GM18873 (cell line): ENCODE data around the gene EAPP.
"Not testable (repeated sequence)": the region's sequence is repeated elsewhere in the genome, so short reads cannot be mapped to it uniquely, and the experiment has no call there.

Experiments
- ATAC-seq: cut with Tn5 transposase; IDR thresholded peaks from one replicate; pipeline ENCODE4 v1.9.1; 2021; ENCODE audit warnings: mild to moderate bottlenecking, moderate library complexity, moderate number of reproducible peaks; ENCODE audit not compliant: unreplicated experiment, low FRiP score

The EAPP gene

DNA sequence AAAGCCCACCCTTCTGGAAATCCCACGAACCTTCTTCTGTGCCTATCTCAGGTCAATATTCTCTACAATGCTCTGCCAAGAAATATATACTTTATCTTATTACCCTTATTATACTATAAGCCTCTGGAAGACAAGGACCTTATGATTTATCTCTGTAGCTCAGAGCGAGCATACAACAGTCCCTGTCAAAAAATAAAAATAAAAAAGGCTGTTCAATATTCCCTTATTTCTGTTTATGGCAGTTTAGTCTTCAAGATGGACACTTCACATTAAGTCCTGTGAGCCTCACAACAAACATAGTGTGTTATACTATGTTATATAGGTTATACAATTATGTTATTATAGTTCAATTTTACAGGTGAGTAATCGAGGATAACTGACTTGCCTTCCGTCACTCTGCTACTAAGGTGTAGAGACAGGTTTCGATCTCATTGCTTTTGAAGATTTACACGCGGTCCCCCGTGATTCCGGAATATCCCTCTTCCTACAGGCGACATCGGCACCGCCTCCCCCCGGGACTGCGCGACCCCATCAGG, 562 bp downstream of the EAPP start:
- ATAC-seq: peak; percentile 15

DNA sequence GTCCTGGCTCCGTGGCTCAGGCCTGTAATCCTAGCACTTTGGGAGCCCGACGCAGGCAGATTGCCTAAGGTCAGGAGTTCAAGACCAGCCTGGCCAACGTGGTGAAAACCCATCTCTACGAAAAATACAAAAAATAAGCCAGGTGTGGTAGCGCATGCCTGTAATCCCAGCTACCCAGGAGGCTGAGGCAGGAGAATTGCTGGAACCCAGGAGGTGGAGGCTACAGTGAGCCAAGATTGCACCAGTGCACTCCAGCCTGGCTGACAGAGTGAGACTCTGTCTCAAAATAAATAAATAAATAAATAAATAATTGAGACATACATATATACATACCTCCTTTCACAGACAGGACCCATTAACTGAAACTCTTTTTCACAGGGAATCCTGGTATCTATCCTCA, 1.4 kb downstream of the EAPP start:
- ATAC-seq: not testable (repeated sequence)

DNA sequence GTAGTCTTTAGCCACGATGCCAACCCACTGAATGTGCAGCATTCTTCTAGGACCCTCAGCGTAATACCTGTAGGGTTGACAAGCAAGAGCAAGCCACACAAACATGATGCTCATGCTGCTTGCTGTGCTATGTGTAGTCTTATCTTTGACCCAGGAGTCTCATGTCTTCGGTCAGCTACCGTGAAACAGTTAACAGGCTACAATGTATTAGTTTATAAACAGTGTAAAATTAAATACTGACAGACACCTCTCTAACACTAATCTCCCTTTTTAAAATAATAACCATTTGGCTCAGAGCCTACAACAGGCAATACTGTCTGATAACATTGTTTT, 1.9 kb downstream of the EAPP start:
- ATAC-seq: no peak

DNA sequence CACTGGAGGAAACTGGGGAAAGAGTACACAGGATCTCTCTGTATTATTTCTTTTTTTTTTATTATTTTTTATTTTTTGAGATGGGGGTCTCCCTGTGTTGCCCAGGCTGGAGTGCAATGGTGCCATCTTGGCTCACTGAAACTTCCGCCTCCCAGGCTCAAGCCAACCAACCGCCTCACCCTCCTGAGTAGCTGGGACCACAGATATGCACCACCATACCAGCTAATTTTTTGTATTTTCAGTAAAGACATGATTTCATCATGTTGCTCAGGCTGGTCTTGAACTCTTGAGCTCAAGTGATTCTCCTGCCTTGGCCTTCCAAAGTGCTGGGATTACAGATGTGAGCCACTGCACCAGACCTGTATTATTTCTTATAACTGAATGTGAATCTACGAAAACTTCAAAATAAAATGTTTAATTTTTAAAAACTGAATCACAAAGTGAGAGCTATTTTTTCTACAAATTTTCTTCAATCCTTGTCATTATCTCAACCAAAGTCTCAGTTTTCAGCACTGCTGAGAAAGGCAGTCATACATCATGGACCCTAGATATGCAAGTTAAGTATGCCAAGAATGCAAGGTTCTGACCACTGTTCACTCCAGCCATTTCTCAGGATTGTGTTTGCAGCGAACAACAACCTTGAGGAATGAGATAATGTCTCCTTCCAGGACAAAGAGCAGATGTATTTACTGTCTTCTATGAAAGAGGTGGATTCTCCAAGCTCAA, 2.4 kb downstream of the EAPP start:
- no peak for ATAC-seq

DNA sequence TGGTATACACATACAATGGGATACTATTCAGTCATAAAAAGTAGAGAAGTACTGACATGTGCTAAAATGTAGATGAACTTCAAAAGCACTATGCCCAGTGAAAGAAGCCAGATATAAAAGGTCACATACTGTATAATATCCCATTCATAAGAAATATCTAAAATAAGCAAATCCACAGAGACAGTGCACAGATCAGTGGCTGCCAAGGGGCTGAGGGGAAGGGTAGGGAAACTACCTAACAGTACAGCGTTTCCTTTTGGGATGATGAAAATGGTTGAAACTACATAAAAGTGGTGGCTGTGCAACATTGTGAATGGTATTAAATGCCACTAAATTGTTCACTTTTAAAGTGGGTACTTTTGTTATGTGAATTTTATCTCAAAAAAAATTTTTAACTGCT, 11.9 kb downstream of the EAPP start:
- ATAC-seq: no peak

DNA sequence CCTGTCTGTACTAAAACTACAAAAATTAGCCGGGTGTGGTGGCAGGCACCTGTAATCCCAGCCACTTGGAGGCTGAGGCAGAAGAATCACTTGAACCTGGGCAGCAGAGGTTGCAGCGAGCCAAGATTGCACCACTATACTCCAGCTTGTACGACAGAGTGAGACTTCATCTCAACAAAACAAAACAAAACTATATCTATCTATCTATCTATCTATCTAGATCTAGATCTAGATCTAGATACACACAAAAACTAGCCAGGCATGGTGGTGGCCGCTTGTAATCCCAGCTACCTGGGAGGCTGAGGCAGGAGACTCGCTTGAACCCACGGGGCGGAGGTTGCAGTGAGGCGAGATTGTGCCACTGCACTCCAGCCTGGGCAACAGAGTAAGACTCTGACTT, 15.3 kb downstream of the EAPP start:
- ATAC-seq: not testable (repeated sequence)

DNA sequence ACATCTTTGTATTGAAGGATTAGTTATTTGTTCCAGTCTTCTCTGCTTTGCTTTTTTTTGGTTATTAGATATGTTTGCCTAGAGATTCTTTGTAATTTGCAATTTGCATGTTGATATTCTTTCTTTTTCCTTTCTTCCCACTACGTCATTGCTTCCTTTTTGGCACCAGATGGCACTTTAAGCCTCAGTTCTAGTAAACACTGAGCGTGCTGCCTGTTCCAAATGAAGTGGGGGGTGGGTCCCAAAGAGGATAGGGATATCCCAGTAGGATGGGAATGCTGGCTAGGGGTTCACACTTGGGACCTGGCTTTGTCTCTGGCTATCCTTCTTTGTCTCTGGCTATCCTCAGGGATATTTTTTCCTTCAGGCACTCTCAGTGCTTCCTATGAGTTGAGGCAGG, 17.0 kb downstream of the EAPP start:
- ATAC-seq: no peak

DNA sequence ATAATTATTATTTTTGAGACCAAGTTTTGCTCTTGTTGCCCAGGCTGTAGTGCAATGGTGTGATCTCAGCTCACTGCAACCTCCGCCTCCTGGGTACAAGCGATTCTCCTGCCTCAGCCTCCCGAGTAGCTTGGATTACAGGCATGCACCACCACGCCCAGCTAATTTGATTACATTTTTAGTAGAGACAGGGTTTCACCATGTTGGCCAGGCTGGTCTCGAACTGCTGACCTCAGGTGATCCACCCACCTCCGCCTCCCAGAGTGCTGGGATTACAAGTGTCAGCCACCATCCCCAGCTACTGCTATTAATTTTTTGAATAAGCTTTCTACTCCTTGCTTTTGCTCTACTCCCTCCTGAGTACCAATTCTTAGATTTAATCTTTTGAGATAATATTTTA, 18.4 kb downstream of the EAPP start:
- ATAC-seq: not testable (repeated sequence)

DNA sequence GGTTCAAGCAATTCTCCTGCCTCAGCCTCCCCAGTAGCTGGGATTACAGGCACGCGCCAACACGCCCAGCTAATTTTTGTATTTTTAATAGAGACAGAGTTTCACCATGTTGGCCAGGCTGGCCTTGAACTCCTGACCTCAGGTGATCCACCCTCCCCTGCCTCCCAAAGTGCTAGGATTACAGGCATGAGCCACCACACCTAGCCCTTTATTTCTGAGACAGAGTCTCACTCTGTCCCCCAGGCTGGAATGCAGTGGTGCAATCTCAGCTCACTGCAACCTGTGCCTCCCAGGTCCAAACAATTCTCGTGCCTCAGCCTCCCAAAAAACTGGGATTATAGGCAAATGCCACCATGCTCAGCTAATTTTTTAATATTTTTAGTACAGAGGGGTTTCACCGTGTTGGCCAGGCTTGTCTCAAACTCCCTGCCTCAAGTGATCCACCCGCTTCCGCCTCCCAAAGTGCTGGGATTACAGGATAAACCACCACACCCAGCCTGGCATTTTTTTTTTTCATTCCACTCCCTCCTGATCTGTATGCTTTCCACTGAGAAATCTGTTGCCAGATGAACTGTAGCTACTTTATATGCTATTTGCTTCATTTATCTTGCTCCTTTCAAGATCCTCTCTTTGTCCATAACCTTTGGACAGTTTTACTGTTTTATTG, 19.1 kb downstream of the EAPP start:
- not testable (repeated sequence) for ATAC-seq

DNA sequence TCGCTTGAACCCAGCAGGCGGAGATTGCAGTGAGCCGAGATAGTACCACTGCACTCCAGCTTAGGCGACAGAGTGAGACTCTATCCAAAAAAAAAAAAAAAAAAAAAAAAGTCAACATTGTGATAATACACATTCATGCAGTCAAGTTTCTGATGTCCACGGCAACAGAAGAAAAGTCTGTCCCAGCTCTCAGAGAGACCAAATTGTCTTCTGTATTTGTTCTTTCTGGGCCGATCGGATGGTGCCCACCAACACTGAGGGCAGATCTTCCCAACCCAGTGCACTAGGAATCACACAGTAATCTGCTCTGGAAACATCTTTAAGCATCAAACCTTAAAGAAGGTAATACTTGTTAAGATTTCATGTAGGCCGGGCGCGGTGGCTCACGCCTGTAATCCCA, 31.6 kb downstream of the EAPP start:
- ATAC-seq: no peak

DNA sequence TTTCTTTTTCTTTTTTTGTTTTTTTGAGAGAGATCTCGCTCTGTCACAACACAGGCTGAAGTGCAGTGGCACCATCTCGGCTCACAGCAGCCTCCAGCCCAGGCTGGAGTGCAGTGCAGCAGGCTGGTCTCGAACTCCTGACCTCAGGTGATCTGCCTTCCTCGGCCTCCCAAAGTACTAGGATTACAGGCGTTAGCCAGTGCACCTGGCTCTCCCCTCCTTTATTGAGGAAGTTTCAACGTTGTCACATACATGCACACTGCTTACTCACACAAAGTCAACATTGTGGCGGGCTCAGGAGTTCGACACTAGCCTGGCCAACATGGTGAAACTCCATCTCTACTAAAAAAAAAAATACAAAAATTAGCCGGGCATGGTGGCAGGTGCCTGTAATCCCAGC, 32.0 kb downstream of the EAPP start:
- no peak for ATAC-seq

DNA sequence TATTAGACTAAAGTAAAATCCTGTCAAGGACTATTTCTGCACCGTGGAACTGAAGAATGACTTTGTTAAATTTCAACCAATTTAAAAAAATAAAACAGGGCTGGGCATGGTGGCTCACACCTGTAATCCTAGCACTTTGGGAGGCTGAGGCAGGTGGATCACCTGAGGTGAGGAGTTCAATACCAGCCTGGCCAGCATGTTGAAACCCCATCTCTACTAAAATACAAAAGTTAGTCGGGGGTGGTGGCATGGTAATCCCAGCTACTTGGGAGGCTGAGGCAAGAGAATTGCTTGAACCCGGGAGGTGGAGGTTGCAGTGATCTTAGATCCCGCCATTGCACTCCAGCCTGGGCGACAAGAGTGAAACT, 34.4 kb downstream of the EAPP start:
- ATAC-seq: not testable (repeated sequence)

DNA sequence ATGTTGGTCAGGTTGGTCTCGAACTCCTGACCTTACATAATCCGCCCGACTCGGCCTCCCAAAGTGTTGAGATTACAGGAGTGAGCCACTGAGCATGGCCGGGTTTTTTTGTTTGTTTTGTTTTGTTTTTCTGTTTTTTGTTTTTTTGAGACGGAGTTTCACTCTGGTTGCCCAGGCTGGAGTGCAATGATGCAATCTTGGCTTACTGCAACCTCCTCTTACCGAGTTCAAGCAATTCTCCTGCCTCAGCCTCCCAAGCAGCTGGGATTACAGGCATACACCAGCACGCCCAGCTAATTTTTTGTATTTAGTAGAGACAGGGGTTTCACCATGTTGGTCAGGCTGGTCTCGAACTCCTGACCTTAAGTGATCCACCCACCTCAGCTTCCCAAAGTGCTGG, 35.5 kb downstream of the EAPP start:
- ATAC-seq: not testable (repeated sequence)

DNA sequence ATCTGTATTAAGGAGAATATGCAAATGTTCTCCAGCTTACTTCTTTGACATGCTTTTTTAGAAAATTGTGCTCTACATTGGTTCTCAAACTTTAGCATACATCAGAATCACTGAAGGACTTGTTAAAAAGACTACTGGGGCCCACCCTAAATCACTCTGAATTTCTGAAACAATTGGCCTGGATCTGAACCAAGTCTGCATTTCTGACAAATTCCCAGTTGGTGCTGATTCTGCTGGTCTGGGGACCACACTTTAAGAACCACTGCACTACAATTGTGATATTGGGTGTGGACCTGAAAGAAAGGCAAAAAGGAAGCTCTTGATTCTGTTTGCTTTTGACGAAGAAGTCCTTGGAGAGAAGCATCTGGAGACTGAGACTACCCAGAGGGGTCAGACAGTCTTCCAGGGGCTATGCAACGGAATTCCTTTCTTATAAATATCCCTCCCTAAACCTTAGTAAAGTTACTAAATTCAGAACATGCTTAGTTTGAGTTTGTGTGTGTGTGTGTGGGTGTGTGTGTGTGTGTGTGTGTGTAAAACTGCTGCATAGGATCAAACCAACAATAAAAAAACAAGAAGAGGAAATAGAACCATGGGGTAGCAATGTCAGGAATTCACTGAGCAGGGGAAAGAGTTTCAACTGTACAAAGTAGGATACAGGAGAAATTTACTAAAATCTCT, 36.8 kb downstream of the EAPP start:
- no peak for ATAC-seq

DNA sequence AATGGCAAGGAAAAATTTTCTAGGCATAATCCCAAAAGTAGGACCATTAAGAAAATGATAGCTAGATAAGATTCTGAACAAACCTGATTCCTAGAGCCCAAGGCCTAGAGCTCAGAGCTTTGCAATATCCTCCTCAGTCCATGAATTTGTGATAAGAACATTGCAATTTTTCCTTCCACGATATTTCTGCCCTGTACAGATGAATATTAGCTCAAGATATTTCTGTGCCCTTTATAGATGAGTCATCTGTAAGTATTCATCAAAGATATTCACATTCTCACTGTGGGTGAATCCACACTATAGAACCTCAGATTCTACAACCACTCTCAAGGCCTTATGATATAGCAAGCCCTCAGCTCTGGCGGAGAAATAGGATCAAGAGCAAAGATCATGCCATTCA, 37.5 kb downstream of the EAPP start:
- ATAC-seq: no peak

DNA sequence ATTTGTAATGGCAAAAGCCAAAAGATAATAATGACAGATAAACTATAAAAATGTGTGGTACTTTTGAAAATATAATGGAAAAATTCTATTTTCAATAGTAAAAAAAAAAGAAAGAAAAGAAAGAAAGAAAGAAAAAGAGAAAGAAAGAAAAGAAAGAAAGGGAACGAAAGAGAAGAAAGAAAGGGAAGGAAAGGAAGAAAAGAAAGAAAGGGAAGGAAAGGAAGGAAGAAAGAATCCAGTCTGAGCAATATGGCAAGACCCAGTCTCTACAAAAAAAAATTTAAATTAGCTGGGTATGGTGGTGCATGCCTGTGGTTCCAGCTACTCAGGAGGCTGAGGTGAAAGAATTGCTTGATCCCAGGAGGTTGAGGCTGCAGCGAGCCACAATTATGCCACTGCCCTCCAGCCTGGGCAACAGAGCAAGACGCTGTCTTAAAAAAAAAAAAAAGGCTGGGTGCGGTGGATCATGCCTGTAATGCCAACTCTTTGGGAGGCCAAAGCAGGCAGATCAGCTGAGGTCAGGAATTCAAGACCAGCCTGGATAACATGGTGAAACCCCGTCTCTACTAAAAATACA, 38.4 kb downstream of the EAPP start:
- ATAC-seq: no peak

DNA sequence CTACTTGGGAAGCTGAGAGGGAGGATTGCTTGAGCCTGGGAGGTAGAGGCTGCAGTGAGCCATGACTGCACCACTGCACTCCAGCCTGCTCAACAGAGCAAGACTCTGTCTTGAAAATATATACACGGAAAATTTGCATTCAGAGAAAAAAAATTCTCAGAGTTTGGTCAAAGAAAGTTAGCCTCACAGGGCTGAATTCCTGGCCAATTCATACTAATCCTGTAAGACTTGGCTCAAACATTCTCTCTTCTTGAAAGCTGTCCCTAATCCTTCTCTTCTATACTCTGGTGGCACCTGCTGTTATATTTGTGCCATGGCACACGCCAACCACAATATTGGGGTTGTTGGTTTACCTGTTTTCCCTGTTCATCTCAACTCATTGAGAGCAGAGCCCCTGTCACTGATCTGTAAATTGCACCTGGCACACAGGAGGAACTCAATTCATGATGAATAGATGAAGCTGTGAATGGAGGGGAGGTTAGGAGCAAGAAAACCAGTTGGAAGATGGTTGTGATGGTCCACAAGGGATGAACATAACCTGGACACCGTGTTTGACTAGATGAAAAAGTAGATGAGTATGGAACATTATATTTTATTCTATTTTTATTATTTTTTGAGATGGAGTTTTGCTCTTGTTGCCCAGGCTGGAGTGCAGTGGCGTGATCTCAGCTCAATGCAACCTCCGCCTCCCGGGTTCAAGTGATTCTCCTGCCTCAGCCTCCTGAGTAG, 40.7 kb downstream of the EAPP start:
- no peak for ATAC-seq

DNA sequence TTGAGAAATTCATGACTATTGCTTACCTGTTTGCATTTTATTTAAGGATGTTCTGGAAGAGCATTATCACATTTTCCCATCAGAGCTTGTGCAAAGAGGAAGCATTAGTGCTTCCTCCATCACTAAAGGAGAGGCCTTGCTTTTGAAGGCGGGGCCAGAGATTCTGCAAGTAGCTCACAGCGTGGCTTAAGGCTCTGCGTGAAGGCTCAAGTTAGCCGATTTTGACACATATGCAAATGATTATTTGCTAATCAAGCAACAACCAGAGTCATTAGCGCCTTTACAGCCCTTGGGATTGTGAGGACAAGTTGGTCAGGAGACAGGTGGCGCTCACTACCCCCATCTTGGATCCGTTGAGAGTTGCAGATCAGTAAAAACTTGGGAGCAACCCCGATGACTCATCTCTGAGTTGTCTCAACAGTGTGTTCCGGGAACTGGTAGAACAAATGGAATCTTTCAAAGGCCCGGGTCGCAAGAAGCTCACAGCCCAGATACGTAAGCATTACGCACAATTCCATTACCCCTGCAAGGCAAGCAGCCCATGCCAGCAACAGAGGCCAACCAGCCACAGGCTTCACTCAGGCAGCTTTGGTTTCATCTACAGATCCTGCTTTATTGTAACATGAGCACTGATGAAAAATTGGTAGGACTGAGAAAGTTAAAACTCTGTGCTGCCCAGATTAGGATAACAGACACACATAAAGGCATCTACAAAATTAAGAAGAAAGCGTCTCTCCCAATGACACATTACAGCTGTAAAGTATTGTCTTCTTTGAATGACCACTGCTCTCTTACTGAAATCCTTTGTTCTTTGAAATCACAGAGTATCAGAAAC, 42.6 kb downstream of the EAPP start:
- no peak for ATAC-seq

DNA sequence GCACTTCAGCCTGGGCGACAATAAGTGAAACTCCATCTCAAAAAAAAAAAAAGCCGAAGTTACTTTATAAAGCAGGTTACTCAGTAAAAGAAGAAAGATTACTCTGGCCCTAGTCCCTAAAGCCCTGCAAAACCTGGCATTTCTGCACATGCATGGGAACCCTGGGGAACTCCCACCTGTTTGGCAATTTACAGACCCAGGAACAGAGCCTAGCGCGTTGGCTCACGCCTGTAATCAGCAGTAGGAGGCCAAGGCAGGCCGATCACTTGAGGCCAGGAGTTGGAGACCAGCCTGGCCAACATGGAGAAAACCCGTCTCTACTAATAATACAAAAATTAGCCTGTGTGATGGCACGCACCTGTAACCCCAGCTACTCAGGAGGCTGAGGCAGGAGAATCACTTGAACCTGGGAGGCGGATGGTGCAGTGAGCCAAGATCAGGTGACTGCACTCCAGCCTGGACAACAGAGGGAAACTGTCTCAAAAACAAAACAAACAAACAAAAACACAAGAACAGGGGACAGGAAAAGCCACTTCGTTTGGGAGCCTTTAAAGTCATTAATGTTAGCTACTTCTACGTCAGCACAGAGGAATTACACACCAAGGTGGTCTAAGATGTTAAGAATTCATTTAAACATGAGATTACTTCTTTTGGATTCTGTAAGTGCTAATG, 43.4 kb downstream of the EAPP start:
- no peak for ATAC-seq
